ENCODE results near the gene ZMYM1.
"Not testable (repeated sequence)": the region's sequence is repeated elsewhere in the genome, so short reads cannot be mapped to it uniquely, and the experiment has no call there.

Gene ZMYM1

DNA sequence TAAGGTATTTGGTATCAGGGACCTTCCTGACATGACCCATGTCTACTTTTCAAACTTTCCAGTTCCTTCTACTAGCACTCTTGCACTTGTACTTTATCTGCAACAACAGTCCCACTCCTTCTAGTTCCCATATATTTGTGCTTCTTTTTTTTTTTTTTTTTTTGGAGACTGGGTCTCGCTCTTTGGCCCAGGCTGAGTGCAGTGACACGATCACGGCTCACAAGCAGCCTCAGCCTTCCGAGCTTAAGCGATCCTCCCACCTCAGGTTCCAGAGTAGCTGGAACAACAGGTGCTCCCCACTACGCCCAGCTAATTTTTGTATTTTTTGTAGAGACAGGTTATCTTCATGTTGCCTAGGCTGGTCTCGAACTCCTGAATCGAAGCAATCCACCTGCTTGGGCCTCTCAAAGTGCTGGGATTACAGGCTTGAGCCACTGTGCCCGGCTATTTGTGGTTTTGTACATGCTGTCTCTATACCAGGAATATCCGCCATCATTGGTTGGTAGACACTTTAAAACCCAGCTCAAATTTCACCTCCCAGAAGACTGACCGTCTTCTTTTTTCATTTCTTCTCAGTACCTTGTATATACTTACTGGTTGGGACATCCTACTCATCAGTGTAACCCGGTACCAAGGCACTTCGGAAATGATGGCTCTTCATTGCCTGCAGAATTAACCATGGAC is 1.1 kb downstream of the ZMYM1 start:
- no peak for DNase-seq

DNA sequence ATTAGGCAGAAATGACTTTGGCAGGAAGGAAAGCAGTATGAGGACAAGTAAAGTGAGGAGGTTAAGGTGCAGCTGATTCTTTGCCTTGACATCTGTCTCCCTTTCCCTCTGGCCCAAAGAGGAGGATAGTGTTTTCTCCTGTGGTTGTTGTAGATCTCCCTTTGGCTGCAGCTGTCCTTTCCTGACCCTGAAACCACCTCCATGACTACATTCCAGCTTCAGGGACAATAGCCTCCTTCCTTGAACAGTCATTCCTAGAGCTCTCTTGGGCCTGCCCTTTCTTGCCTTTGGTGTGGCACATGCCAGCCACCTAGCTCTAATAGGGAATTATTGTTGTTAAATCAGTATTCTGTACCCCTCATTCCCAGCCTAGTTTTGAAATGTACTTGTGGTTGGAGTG is 6.2 kb downstream of the ZMYM1 start:
- no peak for DNase-seq

DNA sequence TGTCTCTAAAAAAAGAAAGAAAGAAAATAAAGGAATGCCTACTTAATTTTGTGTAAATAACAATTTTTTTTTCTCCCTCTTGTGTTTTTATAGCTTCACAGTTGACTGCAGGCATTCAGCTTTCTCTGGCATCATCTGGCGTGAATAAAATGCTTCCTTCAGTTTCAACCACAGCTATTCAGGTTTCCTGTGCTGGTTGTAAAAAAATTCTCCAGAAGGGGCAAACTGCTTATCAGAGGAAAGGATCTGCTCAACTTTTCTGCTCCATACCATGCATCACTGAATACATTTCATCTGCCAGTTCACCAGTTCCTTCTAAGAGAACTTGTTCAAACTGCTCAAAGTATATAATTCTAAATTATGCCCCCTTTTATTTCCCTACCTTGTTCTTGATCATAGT is 18.0 kb downstream of the ZMYM1 start:
- DNase-seq = no peak

DNA sequence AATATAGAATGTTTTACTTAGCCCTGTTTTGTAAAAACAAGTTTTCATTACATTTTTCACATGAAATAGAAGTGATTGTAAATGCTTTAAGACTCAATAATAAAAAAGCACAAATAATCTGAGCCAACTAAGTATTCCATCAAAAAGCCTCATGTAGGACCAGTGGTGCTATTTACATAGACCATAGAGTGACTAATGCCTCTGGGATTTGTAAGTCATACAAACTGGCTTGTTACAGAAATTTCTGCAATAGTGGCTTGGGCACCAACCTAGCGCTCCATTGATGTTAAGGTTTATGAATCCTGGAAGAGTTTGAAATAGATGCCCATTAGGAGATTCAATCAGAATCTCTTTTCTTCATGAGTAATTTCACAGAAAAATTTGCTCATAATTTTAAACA is 31.9 kb downstream of the ZMYM1 start:
- DNase-seq = no peak

DNA sequence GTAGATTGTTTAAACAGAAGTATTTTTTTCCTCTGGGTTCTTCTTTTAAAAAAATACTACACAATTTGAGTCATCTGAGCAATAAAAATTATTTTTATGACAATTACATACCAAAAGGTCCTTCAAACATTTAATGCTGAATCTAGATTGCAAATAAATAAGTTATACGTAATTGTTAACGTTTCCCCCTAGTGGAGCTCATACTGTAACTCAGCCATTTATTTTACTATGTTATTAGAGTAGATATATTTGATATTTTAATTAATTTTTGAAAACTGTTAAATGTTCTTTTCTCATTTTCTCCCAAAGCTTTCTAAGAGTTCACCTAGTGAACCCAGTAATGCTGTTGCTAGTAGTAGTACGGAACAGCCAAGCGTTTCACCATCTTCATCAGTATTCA is 33.5 kb downstream of the ZMYM1 start:
- DNase-seq = no peak

DNA sequence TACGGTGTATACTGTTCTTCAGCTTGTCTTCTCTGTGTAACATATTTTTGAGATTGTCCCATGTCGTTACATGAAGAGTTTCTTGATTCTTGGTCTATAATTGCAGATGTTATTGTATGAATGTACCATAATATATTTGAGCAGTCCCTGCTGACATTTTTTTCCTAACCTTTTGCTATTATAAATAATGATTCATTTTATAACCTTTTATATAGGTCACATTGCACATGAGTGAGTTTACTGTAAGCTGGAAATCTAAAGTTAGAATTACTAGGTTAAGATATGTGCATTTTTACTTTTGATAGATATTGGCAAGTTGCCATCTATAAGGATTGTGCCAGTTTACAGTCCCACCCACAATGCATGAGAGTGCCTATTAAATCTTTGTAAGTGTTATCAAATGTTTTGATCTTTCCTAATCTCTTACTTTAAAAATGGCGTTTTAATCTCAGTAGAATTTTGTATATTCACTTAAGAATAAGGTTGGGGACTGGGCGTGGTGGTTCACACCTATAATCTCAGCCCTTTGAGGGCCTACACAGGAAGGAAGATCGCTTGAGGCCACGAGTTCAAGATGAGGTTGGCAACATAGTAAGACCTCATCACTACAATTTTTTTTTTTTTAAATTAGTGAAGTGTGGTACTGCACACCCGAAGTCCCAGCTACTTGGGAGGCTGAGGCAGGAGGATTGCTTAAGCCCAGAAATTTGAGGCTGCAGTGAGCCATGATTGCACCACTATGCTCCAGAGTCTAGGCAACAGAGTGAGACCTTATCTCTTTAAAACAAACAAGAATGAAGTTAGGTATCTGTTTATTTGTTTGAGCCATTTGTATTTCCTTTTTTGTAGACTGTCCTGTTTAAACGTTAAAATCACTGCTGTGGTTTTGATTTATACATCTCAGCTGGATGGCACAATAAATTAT is 36.5 kb downstream of the ZMYM1 start:
- no peak for DNase-seq

DNA sequence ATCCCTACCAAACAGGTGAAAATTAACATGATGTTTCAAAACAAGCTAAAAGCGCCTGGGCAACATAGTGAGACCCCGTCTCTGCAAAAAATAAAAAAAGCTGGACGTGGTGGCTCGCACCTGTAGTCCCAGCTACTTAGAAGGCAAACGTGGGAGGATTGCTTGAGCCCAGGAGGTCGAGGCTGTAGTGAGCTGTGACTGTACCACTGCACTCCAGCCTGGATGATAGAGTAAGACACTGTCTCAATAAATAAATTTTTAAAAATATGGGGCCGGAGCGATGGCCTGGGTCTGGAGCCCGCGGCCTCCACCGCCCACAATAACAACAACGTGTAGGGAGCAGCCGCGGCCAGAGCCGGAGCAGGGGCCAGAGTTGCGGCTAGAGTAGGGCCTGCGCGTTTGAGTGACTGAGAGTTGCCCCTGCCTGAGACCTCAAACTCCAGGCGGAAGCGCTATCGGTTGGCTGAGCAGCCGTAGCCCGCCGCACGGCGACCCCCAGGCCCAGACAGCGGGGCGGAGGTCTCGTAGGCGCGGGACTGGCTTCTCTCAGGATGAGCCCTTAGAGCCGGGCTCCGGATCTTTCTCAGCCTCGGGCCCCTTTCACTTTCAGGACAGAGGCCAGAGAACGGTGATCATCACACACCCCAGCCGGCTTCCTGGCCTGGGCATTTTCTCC is 41.4 kb downstream of the ZMYM1 start:
- peak; percentile 24 for DNase-seq

DNA sequence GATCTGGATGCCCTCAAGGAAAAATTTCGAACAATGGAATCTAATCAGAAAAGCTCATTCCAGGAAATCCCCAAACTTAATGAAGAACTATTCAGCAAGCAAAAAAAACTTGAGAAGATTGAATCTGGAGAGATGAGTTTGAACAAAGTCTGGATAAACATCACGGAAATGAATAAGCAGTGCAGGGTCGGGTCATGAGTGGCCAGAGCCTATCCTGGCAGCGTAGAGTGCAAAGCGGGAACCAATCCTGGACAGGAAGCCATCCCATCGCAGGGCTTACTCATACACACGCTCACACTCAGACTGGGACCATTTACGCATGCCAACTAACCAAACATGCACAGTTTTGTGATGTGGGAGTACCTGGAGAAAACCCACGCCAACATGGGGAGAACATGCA is 43.1 kb downstream of the ZMYM1 start:
- DNase-seq = no peak

DNA sequence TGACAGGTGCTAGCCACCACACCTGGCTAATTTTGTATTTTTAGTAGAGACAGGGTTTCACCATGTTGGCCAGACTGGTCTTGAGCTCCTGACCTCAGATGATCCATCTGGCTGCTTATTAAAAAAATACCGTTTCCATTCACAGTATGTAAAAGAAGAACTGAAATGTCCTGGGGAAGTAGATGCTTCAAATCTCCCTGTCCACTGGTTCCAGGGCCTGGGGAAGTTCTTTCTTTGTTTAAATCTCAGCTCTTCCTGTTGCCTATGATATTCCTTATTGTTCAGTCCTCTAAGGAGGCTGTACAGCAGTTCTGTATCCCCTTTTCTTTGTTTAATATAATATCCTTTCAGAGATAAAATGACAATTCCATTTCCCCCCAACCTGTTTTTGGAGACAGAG is 47.4 kb downstream of the ZMYM1 start:
- no peak for DNase-seq

DNA sequence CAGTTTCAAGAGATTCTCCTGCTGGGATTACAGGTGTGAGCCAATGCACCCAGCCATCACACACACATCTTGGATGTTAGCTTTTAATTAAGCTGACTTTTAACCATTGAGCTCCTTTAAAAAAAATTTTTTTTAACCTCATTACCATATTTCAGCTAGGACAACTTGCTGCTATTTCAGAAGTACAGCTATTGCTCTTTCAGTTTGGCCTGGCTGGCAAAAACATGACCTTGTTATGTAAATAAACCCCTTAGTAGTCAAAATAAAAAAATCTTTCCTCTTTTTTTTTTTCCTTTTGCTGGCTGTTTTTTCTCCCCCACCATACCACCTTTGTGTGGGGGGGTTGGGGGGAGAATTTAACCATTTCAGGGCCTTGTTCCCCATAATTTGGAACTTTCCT is 49.9 kb downstream of the ZMYM1 start:
- DNase-seq = no peak

DNA sequence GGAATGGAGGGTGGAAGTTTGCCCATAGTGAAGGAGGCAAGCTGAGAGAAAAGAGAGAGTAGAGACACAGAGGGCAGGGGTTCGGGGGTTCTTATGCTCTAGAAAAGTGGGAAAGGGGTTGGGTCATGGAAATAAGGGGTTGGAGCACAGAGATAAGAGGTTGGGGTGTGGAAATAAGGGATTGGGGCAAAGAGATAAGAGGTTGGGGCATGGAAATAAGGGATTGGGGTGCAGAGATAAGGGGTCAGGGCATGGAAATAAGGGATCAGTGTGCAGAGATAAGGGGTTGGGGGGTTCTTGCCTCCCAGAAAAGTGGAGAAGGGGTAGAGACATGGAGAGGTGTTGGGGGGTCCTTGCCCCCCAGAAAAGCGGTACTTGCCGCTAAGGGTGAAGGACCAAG is 57.6 kb downstream of the ZMYM1 start:
- DNase-seq = no peak

DNA sequence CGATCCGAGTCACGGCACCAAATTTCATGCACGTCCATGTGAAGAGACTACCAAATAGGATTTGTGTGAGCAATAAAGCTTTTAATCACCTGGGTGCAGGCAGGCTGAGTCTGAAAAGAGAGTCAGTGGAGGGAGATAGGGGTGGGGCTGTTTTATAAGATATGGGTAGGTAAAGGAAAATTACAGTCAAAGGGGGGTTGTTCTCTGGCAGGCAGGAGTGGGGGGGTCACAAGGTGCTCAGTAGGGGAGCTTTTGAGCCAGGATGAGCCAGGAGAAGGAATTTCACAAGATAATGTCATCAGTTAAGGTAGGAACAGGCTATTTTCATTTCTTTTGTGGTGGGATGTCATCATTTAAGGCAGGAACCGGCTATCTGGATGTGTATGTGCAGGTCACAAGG is 58.4 kb downstream of the ZMYM1 start:
- DNase-seq = not testable (repeated sequence)

DNA sequence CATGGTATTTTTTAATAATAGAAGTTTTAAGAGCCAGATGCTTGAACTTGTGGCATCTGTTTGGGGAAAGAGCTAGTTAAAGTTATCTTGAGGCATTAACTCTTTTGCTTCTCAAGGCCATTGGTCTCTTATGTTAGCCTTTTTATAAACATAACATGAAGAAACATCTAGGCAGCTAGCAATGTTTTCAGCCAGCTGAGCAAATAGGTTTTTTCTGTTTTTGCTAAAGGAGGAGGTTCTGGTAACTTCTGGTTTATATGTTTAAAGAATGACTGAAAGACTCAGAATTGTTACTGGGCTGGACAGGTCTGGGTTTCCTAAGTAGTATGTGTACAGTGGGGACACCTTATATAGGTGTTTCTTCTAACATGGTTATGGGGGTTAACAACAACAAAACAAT is 63.1 kb downstream of the ZMYM1 start:
- not testable (repeated sequence) for DNase-seq

DNA sequence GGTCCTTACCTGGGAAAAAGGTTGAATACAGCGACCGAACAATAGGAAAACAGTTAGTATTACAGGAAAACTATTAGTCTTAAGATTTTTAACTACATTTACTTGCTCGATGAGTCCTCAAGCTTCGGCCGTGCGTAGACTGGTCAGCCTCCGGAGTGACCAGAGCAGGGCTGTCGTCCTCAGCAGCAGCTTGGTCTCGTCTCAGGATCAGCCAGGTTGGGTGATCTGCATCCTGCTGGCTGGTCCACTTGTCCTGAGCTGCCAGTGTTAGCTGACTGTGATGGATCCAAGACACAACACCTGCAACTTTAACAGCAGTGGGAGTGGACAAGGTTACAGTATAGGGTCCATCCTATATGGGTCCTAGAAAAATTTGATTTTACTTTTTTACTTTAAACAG is 63.5 kb downstream of the ZMYM1 start:
- DNase-seq = not testable (repeated sequence)

DNA sequence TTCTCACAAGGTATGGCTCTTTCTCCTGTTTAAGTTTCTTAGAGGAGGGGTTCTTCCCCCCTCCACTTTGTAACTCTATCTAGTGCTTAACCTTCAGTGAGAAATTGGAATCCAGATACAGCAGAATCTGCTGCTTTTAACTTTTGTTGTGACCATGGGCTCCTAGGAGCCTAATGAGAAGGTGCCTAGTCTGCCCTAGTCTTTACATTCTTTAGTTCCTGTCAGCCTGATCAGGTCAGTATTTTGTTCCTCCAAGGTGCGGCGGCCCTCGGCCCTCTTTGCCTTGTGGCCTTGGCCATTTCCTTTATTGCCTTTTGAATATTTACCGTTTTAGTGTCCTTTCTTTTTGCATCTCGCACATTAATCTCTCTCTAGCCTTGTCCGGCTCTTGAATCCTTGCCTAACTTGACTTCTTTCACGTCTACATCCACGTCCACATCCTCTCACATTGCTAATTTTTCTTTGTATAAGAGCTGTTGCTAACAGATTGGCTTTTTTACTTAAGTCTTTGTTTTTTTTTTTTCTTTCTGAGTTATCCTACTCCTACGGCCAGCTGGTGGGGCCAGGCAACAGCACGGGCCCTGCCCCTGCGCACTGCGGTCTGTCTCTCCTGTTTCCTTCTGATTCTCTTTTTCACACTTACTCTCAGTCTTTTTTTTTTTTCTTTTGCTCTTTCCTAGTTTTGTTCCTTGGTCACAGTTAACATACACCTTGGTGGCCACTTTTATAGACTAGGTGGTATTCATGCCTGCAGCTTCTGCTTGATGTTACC is 64.7 kb downstream of the ZMYM1 start:
- DNase-seq = no peak

DNA sequence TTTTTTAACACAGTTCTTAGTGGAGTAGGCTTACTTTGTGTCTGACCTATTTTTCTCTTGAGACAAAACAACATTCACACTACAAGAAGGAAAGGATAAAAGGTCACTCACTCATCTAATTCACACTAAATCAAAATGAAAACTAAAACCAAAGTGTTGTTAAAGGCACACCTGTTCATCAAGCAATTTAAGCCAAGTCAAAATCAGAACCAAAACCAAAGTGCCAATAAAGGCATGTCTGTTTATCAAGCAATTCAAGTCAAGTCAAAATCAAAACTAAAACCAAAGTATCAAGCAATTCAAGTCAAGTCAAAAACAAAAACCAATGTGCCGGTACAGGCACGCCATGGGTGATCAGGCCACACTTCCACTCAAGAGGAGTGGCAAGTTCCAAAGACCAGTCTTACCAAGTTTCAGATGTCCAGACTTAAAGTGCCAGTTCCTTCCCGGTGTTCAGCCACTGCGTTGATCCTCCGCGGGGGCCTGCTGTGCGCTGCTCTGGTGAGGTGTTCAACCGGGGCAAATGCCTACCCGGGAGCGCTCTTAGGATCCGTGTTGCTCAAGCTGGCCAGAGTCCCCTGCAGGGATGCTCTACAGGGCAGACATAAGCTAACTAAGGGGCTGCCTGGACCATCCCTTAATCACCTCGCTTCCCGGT is 66.8 kb downstream of the ZMYM1 start:
- not testable (repeated sequence) for DNase-seq

DNA sequence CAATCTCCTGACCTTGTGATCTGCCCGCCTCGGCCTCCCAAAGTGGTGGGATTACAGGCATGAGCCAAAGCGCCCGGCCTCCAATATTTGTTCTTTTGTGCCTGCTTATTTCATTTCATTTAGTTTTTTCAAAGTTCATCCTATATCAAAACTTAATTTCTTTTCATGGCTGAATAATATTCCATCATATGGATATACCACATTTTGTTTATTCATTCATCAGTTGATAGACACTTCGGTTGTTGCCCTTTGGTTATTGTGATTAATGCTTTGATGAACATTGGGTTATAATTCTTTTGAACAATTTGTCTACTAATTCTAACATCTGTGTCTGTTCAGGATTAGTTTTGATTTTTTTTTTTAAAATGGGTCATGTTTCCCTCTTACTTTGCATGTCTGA is 72.0 kb downstream of the ZMYM1 start:
- DNase-seq = no peak

DNA sequence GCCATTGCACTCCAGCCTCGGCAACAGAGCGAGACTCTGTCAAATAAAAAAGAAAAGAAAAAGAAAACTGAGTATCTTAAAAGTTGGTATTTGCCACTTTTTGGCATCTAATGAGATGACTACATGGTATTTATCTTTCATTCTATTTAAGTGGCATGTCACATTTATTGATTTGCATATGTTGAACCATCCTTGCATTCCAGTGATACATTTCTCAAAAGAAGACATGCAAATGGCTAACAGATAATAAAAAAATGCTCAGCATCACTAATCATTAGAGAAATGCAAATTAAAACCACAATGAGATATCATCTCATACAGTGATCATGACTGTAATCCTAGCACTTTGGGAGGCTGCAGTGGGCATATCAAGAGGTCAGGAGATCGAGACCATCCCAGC is 85.7 kb downstream of the ZMYM1 start:
- no peak for DNase-seq

All from right hindlimb (tissue), 1 donor.